GM12892 (cell line): ENCODE measurements around the gene GARRE1.

ENCODE experiments used
- DNase-seq: peaks from one replicate; pipeline ENCODE4 v3.0.0; 2011; ENCODE audit not compliant: insufficient read length
- FAIRE-seq: peaks from 2 replicates; lab custom pipeline; 2011; peaks lifted over from hg19 to GRCh38; lab: Jason Lieb, UNC
- POLR2A ChIP-seq: IDR thresholded peaks from 2 replicates; pipeline ENCODE4 v1.6.1; 2011; ENCODE audit warnings: low read depth, low read length, control low read depth
- POLR2AphosphoS5 ChIP-seq: IDR thresholded peaks from 2 replicates; pipeline ENCODE4 v1.6.1; 2011; ENCODE audit warnings: low read depth, low read length, control low read depth
- TAF1 ChIP-seq: IDR thresholded peaks from 2 replicates; pipeline ENCODE4 v1.6.1; 2011; ENCODE audit warnings: low read depth, mild to moderate bottlenecking, control low read depth, low read length, borderline replicate concordance

GARRE1 gene

GRCh38 chr19:34282611-34283519 is 28.5 kb downstream of the GARRE1 start:
- TF ChIP-seq POLR2A (no peak), POLR2AphosphoS5 (no peak), TAF1 (no peak)
- DNase-seq = no peak
- FAIRE-seq = no peak

GRCh38 chr19:34284505-34284904 is 30.2 kb downstream of the GARRE1 start:
- FAIRE-seq = no peak
- DNase-seq = no peak
- TF ChIP-seq TAF1 (no peak), POLR2A (no peak), POLR2AphosphoS5 (no peak)

- FAIRE-seq (no peak), DNase-seq (no peak)
- TF ChIP-seq TAF1 (no peak), POLR2A (no peak), POLR2AphosphoS5 (no peak)
These were observed 33.3 kb downstream of the GARRE1 start for GRCh38 chr19:34287662-34288140.

- TF ChIP-seq POLR2AphosphoS5 (no peak), TAF1 (no peak), POLR2A (no peak)
- no peak for DNase-seq
- FAIRE-seq = no peak
These were observed 34.0 kb downstream of the GARRE1 start for GRCh38 chr19:34288381-34288780.

- TF ChIP-seq TAF1 = no peak
- TF ChIP-seq POLR2AphosphoS5 = no peak
- no peak for TF ChIP-seq POLR2A
- FAIRE-seq (no peak), DNase-seq (no peak)
These were observed 36.9 kb downstream of the GARRE1 start for GRCh38 chr19:34291235-34291634.

GRCh38 chr19:34295103-34295502 is 40.7 kb downstream of the GARRE1 start:
- FAIRE-seq (no peak), DNase-seq (no peak)

GRCh38 chr19:34298891-34299520 is 44.7 kb downstream of the GARRE1 start:
- DNase-seq (no peak), FAIRE-seq (no peak)
- TF ChIP-seq TAF1 = no peak
- TF ChIP-seq POLR2AphosphoS5 = no peak
- no peak for TF ChIP-seq POLR2A

More at GRCh38 chr19:34295103-34295502, 40.7 kb downstream of the GARRE1 start:
- TF ChIP-seq POLR2A (no peak), POLR2AphosphoS5 (no peak), TAF1 (no peak)

GRCh38 chr19:34299576-34299975 is 45.2 kb downstream of the GARRE1 start:
- FAIRE-seq = no peak
- no peak for DNase-seq
- TF ChIP-seq POLR2AphosphoS5 (no peak), POLR2A (no peak), TAF1 (no peak)

GRCh38 chr19:34300380-34300779 is 46.0 kb downstream of the GARRE1 start:
- no peak for TF ChIP-seq POLR2AphosphoS5
- TF ChIP-seq POLR2A = no peak
- no peak for TF ChIP-seq TAF1
- FAIRE-seq = no peak
- no peak for DNase-seq

- no peak for FAIRE-seq
- no peak for TF ChIP-seq POLR2A
- TF ChIP-seq POLR2AphosphoS5 = no peak
- TF ChIP-seq TAF1 = no peak
- no peak for DNase-seq
These were observed 46.6 kb downstream of the GARRE1 start for GRCh38 chr19:34300962-34301361.
